Lower leg skin (tissue), 4 donors: ENCODE results near the gene SZRD1. TPM values are rescaled to one million over a fixed set of nuclear protein-coding genes. Genes with fewer than 3 reads are reported as not detected.

Source experiments
- DNase-seq, 2 donors: peaks; one replicate each; pipeline ENCODE4 v3.0.0-alpha.2; 2019; ENCODE audit warnings: low spot score in 2 of 2
- H3K4me3 ChIP-seq: fragments of 200-600 bp; sonication (generic); 2 replicates; pipeline ENCODE4 v1.5.1; 2017; ENCODE audit warnings: mild to moderate bottlenecking, low read depth; ENCODE audit not compliant: poor library complexity, severe bottlenecking
- POLR2A ChIP-seq, 2 donors: fragments of 450-650 bp; IDR thresholded peaks; one replicate each; pipeline ENCODE4 v1.6.1; 2016 to 2017; ENCODE audit warnings: antibody characterized with exemption in 2 of 2, mild to moderate bottlenecking in 1 of 2, moderate library complexity in 1 of 2
- WGBS, 2 donors: methylation state at CpG; one replicate each; pipeline ENCODE4 v1.1.5; 2018; 5-methylcytosine and 5-hydroxymethylcytosine counted together
- intact Hi-C: fragments of 100-400 bp; cut with DNase I; formaldehyde crosslinking; loops from one replicate; pipeline ENCODE4 v1.15.0; 2023; ENCODE audit warnings: low total_unique reads
- total RNA-seq, 4 donors: library from RNA; depleted of rRNA; stranded (reverse); fragments of >200 nt; gene quantifications; one replicate each; pipeline ENCODE4 v1.1.0, GENCODE V29; 2016
- TF ChIP-seq, protein P1 (sequence below), 3 donors: fragments of 450-650 bp; IDR thresholded peaks; one replicate each; pipeline ENCODE4 v1.5.1; 2016; ENCODE audit warnings: antibody characterized with exemption in 3 of 3, mild to moderate bottlenecking in 3 of 3, moderate library complexity in 2 of 3

Gene SZRD1
- total RNA-seq, 4 donors from 2014 or later: 37.8 to 54.0 (median 48.5) TPM

DNA sequence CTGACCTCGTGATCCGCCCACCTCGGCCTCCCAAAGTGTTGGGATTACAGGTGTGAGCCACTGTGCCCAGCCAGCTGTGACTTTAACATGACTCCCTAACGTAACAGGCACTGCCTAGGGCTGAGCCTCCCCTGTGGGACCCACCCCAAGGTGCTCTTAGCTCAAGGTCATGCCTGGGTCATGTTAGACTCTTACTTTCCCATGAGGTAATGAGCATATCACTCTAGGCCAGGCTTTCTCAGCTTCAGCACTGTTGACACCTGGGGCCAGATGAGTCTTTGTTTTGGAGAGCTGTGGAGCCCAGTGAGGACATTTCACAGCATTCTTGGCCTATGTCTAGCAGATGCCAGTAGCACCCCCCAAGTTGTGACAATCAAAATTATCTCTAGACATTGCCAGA is 78.0 kb downstream of the SZRD1 start:
- WGBS, 2 donors: 90 to 92% methylated on average over 4 of the region's 4 CpGs
- TF ChIP-seq, protein P1, sequence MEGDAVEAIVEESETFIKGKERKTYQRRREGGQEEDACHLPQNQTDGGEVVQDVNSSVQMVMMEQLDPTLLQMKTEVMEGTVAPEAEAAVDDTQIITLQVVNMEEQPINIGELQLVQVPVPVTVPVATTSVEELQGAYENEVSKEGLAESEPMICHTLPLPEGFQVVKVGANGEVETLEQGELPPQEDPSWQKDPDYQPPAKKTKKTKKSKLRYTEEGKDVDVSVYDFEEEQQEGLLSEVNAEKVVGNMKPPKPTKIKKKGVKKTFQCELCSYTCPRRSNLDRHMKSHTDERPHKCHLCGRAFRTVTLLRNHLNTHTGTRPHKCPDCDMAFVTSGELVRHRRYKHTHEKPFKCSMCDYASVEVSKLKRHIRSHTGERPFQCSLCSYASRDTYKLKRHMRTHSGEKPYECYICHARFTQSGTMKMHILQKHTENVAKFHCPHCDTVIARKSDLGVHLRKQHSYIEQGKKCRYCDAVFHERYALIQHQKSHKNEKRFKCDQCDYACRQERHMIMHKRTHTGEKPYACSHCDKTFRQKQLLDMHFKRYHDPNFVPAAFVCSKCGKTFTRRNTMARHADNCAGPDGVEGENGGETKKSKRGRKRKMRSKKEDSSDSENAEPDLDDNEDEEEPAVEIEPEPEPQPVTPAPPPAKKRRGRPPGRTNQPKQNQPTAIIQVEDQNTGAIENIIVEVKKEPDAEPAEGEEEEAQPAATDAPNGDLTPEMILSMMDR (IDR thresholded peaks at IDR 0.05): no peak
- no peak for TF ChIP-seq POLR2A (IDR thresholded peaks at IDR 0.05)
- no peak overlapping the region for H3K4me3 ChIP-seq
- intact Hi-C loops: no loop called here
- no peak for DNase-seq

DNA sequence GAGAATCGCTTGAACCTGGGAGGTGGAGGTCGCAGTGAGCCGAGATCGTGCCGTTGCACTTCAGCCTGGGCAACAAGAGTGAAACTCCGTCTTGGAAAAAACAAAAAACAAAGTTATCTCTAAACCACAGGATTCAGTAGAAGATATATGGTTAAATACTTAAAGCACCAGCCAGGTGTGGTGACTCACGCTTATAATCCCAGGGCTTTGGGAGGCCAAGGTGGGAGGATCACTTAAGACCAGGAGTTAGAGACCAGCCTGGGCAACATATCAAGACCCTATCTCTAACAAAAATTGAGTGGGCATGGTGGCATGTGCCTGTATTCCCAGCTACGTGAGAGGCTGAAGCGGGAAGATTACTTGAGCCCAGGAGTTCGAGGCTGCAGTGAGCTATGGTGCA is 79.1 kb downstream of the SZRD1 start:
- intact Hi-C loops: no loop called here
- TF ChIP-seq POLR2A (IDR thresholded peaks at IDR 0.05): no peak
- TF ChIP-seq, protein P1 (IDR thresholded peaks at IDR 0.05): no peak

DNA sequence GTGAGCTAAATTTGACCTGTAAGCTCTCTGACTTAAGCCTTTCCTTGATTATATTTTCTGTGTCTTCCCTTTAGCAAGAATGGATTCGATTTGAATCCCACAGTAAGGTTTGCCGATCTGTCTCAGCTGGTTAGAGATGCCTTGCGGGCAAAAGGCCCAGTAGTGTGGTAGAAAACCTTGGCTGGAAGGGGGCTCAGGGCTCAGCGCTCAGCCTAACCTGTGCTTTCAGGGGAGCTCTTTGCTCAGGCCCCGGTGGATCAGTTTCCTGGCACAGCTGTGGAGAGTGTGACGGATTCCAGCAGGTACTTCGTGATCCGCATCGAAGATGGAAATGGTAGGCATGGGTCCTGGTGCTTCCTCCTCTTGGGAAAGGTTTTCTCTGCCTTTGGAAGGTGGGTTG is 80.6 kb downstream of the SZRD1 start:
- TF ChIP-seq, protein P1 (IDR thresholded peaks at IDR 0.05): no peak
- no peak for TF ChIP-seq POLR2A (IDR thresholded peaks at IDR 0.05)
- DNase-seq: no peak
- H3K4me3 ChIP-seq: no peak overlapping the region
- intact Hi-C loops: no loop called here
- 87 to 92% methylated on average over 9 of the region's 9 CpGs for WGBS, 2 donors

More for the DNA sequence above, 79.1 kb downstream of the SZRD1 start:
- 89 to 92% methylated on average over 10 of the region's 10 CpGs for WGBS, 2 donors
- no peak for DNase-seq
- H3K4me3 ChIP-seq: no peak overlapping the region

Other genes with a start within 250 kb of the SZRD1 start
- gene EPHA2, start 211.2 kb upstream of the SZRD1 start, total RNA-seq: 10 to 100 TPM; 63.6 to 83.8 (median 68.8) TPM
- 10 to 100 TPM; 45.7 to 63.1 (median 48.5) TPM for gene ARHGEF19, start 154.6 kb upstream of the SZRD1 start, total RNA-seq
- gene CPLANE2, start 130.1 kb upstream of the SZRD1 start, total RNA-seq: 10 to 100 TPM in 2 of 4 donors, 1 to 10 TPM in 2; 6.0 to 17.2 (median 10.4) TPM
- gene FBXO42, start 14.8 kb upstream of the SZRD1 start, total RNA-seq: 10 to 100 TPM; 40.1 to 68.3 (median 58.1) TPM
- not detected for gene SPATA21, start 70.2 kb downstream of the SZRD1 start, total RNA-seq
- 100 to 1,000 TPM in 1 of 4 donors, 10 to 100 TPM in 3; 74.7 to 108 (median 87.5) TPM for gene NECAP2, start 73.5 kb downstream of the SZRD1 start, total RNA-seq
- gene RNU1-1, start 147.0 kb downstream of the SZRD1 start, total RNA-seq: under 1 TPM in 3 of 4 donors, not detected in 1; under 0.01 TPM
- 10 to 100 TPM in 3 of 4 donors, 1 to 10 TPM in 1; 8.2 to 19.8 (median 14.7) TPM for gene NBPF1, start 246.3 kb downstream of the SZRD1 start, total RNA-seq